ENCODE measurements around the gene ZNF76. TPM values are rescaled to one million over a fixed set of nuclear protein-coding genes. Genes with fewer than 3 reads are reported as not detected.
"Not testable (repeated sequence)": the region's sequence is repeated elsewhere in the genome, so short reads cannot be mapped to it uniquely, and the experiment has no call there.

The ZNF76 gene
- polyA plus RNA-seq, 1 donor from 2014 or later, result 26.3 TPM

DNA sequence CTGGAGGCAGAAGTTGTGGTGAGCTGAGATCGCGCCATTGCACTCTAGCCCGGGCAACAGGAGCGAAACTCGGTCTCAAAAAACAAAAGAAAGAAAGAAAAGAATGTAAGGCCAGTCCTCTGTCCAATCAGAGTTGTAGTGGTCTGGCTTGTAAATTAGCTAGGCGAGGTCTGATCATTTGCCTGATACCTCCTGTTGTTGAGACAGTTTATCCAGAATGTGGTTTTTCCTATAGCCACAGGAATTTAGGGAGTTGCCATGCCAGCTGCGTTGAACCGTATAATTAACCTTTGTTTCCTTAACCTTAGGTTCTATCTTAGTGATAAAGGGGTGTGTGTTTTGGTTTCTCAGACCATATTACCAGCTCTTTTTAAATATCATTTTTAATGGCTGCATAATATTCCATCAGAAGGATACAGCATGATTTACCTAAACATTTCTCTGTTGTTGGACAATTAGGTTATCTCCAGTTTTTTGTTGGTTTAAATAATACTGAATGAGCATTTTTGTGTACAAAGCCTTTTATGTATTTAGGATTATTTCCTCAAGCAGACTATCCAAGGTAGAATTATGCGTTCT lies 71.1 kb downstream of the ZNF76 start:
- H3K79me2 ChIP-seq (replicated peaks; ENCODE audit: insufficient read depth, low read length), result no peaks in the 10 kb centered on the region
- no peaks in the 10 kb centered on the region for H3K36me3 ChIP-seq (ENCODE audit: insufficient read depth, low read length)
- no peaks in the 10 kb centered on the region for H3K9me3 ChIP-seq (ENCODE audit: low read length)
- H2AFZ ChIP-seq (ENCODE audit: low read depth, low read length), result no peak overlapping the region
- H3K27ac ChIP-seq (ENCODE audit: low read length), result no peak overlapping the region
- H3K9me2 ChIP-seq (ENCODE audit: insufficient read depth, low read length), result no peaks in the 10 kb centered on the region
- no peak overlapping the region for H3K9ac ChIP-seq (ENCODE audit: low read length)
- no peak for TF ChIP-seq MXI1 (conservative IDR thresholded peaks at IDR 0.05; ENCODE audit: poor library complexity, severe bottlenecking)
- TF ChIP-seq, protein P1, sequence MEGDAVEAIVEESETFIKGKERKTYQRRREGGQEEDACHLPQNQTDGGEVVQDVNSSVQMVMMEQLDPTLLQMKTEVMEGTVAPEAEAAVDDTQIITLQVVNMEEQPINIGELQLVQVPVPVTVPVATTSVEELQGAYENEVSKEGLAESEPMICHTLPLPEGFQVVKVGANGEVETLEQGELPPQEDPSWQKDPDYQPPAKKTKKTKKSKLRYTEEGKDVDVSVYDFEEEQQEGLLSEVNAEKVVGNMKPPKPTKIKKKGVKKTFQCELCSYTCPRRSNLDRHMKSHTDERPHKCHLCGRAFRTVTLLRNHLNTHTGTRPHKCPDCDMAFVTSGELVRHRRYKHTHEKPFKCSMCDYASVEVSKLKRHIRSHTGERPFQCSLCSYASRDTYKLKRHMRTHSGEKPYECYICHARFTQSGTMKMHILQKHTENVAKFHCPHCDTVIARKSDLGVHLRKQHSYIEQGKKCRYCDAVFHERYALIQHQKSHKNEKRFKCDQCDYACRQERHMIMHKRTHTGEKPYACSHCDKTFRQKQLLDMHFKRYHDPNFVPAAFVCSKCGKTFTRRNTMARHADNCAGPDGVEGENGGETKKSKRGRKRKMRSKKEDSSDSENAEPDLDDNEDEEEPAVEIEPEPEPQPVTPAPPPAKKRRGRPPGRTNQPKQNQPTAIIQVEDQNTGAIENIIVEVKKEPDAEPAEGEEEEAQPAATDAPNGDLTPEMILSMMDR (IDR thresholded peaks at IDR 0.05; ENCODE audit: poor library complexity, severe bottlenecking), result no peak
- TF ChIP-seq TAF1 (IDR thresholded peaks at IDR 0.05; ENCODE audit: low read depth), result no peak
- no peak for TF ChIP-seq SMC3 (conservative IDR thresholded peaks at IDR 0.05; ENCODE audit: poor library complexity)
- TF ChIP-seq EP300 (conservative IDR thresholded peaks at IDR 0.05; ENCODE audit: poor library complexity, severe bottlenecking), result no peak
- TF ChIP-seq POLR2AphosphoS5 (IDR thresholded peaks at IDR 0.05), result no peak
- TF ChIP-seq RAD21 (conservative IDR thresholded peaks at IDR 0.05), result no peak
- no peak for TF ChIP-seq EZH2 (IDR thresholded peaks at IDR 0.05; ENCODE audit: borderline replicate concordance, insufficient read depth, low read length, poor library complexity, severe bottlenecking)
- TF ChIP-seq, protein P2, sequence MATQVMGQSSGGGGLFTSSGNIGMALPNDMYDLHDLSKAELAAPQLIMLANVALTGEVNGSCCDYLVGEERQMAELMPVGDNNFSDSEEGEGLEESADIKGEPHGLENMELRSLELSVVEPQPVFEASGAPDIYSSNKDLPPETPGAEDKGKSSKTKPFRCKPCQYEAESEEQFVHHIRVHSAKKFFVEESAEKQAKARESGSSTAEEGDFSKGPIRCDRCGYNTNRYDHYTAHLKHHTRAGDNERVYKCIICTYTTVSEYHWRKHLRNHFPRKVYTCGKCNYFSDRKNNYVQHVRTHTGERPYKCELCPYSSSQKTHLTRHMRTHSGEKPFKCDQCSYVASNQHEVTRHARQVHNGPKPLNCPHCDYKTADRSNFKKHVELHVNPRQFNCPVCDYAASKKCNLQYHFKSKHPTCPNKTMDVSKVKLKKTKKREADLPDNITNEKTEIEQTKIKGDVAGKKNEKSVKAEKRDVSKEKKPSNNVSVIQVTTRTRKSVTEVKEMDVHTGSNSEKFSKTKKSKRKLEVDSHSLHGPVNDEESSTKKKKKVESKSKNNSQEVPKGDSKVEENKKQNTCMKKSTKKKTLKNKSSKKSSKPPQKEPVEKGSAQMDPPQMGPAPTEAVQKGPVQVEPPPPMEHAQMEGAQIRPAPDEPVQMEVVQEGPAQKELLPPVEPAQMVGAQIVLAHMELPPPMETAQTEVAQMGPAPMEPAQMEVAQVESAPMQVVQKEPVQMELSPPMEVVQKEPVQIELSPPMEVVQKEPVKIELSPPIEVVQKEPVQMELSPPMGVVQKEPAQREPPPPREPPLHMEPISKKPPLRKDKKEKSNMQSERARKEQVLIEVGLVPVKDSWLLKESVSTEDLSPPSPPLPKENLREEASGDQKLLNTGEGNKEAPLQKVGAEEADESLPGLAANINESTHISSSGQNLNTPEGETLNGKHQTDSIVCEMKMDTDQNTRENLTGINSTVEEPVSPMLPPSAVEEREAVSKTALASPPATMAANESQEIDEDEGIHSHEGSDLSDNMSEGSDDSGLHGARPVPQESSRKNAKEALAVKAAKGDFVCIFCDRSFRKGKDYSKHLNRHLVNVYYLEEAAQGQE (IDR thresholded peaks at IDR 0.05; ENCODE audit: borderline replicate concordance), result no peak
- no peaks in the 10 kb centered on the region for H4K20me1 ChIP-seq (ENCODE audit: insufficient read depth)
- no peak overlapping the region for H3K4me2 ChIP-seq (ENCODE audit: low read length)
- H3F3A ChIP-seq (ENCODE audit: insufficient read depth, low read length, poor library complexity, severe bottlenecking), result no peaks in the 10 kb centered on the region
- H3K27me3 ChIP-seq (ENCODE audit: insufficient read depth, low read depth, low read length), result no peaks in the 10 kb centered on the region
- no peak overlapping the region for H3K4me3 ChIP-seq (ENCODE audit: low read length)

DNA sequence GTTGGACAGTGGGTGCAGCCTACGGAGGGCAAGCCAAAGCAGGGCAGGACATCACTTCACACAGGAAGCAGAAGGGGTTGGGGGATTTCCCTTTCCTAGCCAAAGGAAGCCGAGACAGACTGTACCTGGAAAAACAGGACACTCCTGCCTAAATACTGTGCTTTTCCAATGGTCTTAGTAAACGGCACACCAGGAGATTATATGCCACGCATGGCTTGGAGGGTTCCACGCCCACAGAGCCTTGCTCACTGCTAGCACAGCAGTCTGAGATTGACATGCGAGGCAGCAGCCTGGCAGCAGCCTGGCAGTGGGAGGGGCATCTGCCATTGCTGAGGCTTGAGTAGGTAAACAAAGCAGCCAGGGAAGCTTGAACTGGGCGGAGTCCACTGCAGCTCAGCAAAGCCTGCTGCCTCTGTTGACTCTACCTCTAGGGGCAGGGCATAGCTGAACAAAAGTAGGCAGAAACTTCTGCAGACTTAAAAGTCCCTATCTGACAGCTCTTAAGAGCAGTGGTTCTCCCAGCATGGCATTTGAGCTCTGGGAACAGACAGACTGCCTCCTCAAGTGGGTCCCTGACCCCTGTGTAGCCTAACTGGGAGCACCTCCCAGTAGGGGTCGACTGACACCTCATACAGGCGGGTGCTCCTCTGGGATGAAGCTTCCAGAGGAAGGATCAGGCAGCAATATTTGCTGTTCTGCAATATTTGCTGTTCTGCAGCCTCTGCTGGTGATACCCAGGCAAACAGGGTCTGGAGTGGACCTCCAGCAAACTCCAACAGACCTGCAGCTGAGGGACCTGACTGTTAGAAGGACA lies 72.7 kb downstream of the ZNF76 start:
- not testable (repeated sequence) for H3K27me3 ChIP-seq (ENCODE audit: insufficient read depth, low read depth, low read length); H2AFZ ChIP-seq (ENCODE audit: low read depth, low read length); H3F3A ChIP-seq (ENCODE audit: insufficient read depth, low read length, poor library complexity, severe bottlenecking); H3K27ac ChIP-seq (ENCODE audit: low read length); H4K20me1 ChIP-seq (ENCODE audit: insufficient read depth); H3K9ac ChIP-seq (ENCODE audit: low read length); H3K4me2 ChIP-seq (ENCODE audit: low read length); H3K9me3 ChIP-seq (ENCODE audit: low read length); H3K36me3 ChIP-seq (ENCODE audit: insufficient read depth, low read length); H3K4me3 ChIP-seq (ENCODE audit: low read length); H3K79me2 ChIP-seq (replicated peaks; ENCODE audit: insufficient read depth, low read length); H3K9me2 ChIP-seq (ENCODE audit: insufficient read depth, low read length)
